DND-41 (cell line): ENCODE measurements around the gene C9orf50.
"Not testable (repeated sequence)": the region's sequence is repeated elsewhere in the genome, so short reads cannot be mapped to it uniquely, and the experiment has no call there.

Source experiments
- ATAC-seq: fragments of 200-7000 bp; cut with Tn5 transposase; 3 replicates; pipeline ENCODE4 v1.9.1; 2021; ENCODE audit warnings: low read depth; ENCODE audit not compliant: insufficient read depth
- DNase-seq: peaks from one replicate; pipeline ENCODE4 v3.0.0-alpha.2; 2020
- H2AFZ ChIP-seq: 2 replicates; pipeline ENCODE4 v1.6.0; 2012; ENCODE audit warnings: low read depth, low read length
- H3K27ac ChIP-seq: 2 replicates; pipeline ENCODE4 v1.5.1; 2012; ENCODE audit warnings: low read length, inconsistent platforms
- H3K27me3 ChIP-seq: fragments of 200-600 bp; sonication (generic); 2 replicates; pipeline ENCODE4 v1.6.0; 2012; ENCODE audit warnings: low read length, mild to moderate bottlenecking, inconsistent platforms; ENCODE audit not compliant: insufficient read depth, poor library complexity
- H3K36me3 ChIP-seq: 2 replicates; pipeline ENCODE4 v1.5.1; 2012; ENCODE audit warnings: low read length, inconsistent platforms; ENCODE audit not compliant: insufficient read depth
- H3K4me1 ChIP-seq: 2 replicates; pipeline ENCODE4 v1.5.1; 2012; ENCODE audit warnings: mild to moderate bottlenecking, low read length; ENCODE audit not compliant: insufficient read depth
- H3K4me2 ChIP-seq: 2 replicates; pipeline ENCODE4 v1.6.0; 2012; ENCODE audit warnings: mild to moderate bottlenecking, moderate library complexity, low read length, inconsistent platforms; ENCODE audit not compliant: insufficient read depth
- H3K4me3 ChIP-seq, 2 experiments: fragments of 200-600 bp in 1 of 2; shearing (Covaris generic) in 1 of 2; 2 replicates each; pipeline ENCODE4 v1.5.1; 2012 to 2016; ENCODE audit warnings: inconsistent platforms in 2 of 2, low read length in 2 of 2, mild to moderate bottlenecking in 2 of 2, low read depth in 1 of 2, moderate library complexity in 1 of 2
- H3K79me2 ChIP-seq: 2 replicates; pipeline ENCODE4 v1.6.0; 2012; ENCODE audit warnings: low read length, inconsistent platforms; ENCODE audit not compliant: insufficient read depth
- H3K9ac ChIP-seq: 2 replicates; pipeline ENCODE4 v1.6.0; 2012; ENCODE audit warnings: low read depth, mild to moderate bottlenecking, inconsistent platforms, low read length, moderate library complexity
- H3K9me3 ChIP-seq: 2 replicates; pipeline ENCODE4 v1.5.1; 2012; ENCODE audit warnings: low read length, moderate library complexity, mild to moderate bottlenecking, inconsistent platforms; ENCODE audit not compliant: insufficient read depth, severe bottlenecking
- H4K20me1 ChIP-seq: 2 replicates; pipeline ENCODE4 v1.6.0; 2012; ENCODE audit warnings: low read length; ENCODE audit not compliant: insufficient read depth
- EZH2 ChIP-seq: IDR thresholded peaks from 3 replicates; pipeline ENCODE4 v1.6.1; 2012; ENCODE audit warnings: borderline replicate concordance, low read depth, mild to moderate bottlenecking, moderate library complexity, low read length, inconsistent platforms; ENCODE audit not compliant: severe bottlenecking
- TF ChIP-seq, protein P1 (sequence below): IDR thresholded peaks from 2 replicates; pipeline ENCODE4 v1.5.1; 2012; ENCODE audit warnings: borderline replicate concordance, low read length, moderate library complexity, mild to moderate bottlenecking; ENCODE audit not compliant: poor library complexity, severe bottlenecking; ENCODE audit errors: extremely low read depth

C9orf50 gene

DNA sequence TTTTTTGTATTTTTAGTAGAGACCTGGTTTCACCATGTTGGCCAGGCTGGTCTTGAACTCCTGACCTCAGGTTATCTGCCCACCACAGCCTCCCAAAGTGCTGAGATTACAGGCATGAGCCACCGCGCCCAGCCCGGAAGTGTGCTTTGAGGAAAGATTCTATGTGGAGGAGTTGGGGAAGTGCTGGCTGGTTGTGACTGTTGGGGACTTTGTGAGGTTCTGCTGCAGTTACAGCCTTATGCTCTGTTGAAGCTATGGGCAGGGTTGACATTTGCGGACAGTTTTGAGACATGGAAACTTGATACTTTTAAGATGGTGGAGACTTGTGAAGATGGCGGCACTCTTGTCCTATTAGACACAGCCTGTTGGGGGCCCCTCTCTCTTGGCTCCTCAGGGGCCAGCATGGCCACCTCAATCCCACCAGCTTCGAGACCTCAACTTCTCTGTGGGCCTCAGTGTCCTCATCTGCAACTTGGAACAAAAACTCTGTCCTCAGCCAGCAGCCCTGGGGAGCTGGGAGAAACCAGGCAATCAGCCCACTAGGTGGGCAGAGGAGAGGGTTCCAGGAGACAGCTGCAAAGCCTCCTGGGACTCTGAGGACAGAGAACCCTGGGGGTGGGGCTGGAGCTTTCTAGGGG lies 24.9 kb downstream of the C9orf50 start:
- no peaks in the 10 kb centered on the region for H3K27me3 ChIP-seq
- H3K9me3 ChIP-seq, result no peaks in the 10 kb centered on the region
- H3K4me2 ChIP-seq, result no peak overlapping the region
- no peaks in the 10 kb centered on the region for H3K4me1 ChIP-seq
- no peak overlapping the region for H2AFZ ChIP-seq
- H3K79me2 ChIP-seq, result no peaks in the 10 kb centered on the region
- H3K27ac ChIP-seq, result no peak overlapping the region
- TF ChIP-seq, protein P1, sequence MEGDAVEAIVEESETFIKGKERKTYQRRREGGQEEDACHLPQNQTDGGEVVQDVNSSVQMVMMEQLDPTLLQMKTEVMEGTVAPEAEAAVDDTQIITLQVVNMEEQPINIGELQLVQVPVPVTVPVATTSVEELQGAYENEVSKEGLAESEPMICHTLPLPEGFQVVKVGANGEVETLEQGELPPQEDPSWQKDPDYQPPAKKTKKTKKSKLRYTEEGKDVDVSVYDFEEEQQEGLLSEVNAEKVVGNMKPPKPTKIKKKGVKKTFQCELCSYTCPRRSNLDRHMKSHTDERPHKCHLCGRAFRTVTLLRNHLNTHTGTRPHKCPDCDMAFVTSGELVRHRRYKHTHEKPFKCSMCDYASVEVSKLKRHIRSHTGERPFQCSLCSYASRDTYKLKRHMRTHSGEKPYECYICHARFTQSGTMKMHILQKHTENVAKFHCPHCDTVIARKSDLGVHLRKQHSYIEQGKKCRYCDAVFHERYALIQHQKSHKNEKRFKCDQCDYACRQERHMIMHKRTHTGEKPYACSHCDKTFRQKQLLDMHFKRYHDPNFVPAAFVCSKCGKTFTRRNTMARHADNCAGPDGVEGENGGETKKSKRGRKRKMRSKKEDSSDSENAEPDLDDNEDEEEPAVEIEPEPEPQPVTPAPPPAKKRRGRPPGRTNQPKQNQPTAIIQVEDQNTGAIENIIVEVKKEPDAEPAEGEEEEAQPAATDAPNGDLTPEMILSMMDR, result no peak
- no peak for TF ChIP-seq EZH2
- H4K20me1 ChIP-seq, result no peaks in the 10 kb centered on the region
- ATAC-seq (no peak), DNase-seq (no peak)
- H3K9ac ChIP-seq, result no peak overlapping the region
- no peak overlapping the region for H3K4me3 ChIP-seq
- no peaks in the 10 kb centered on the region for H3K36me3 ChIP-seq

DNA sequence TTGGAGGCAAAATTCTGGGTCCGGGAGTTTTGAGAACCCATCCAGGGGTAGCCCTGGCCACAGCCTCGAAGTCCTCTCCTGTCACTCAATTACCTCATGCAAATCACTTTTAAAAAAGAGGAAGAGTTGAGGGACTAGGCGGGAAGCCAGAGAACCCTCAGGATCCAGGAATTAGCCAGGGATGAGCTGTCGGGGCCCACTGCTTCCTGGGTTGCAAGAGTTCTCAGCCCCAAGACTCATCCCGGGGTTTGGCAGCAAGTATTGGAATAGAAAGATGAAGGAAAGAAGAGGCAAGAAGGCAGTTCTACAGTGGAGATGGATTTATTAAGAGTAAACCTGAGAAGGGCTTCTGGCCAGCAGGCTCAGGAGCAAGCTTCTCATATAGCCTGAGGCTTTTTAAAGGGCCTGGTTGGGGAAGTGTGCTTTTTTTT lies 25.6 kb downstream of the C9orf50 start:
- Histone ChIP-seq H3K27me3 (no peaks in the 10 kb centered on the region), H2AFZ (no peak overlapping the region), H3K27ac (no peak overlapping the region), H3K9ac (no peak overlapping the region), H4K20me1 (no peaks in the 10 kb centered on the region), H3K4me2 (no peak overlapping the region), H3K9me3 (no peaks in the 10 kb centered on the region), H3K4me3 (no peak overlapping the region), H3K79me2 (no peaks in the 10 kb centered on the region), H3K4me1 (no peaks in the 10 kb centered on the region), H3K36me3 (no peaks in the 10 kb centered on the region)
- no peak for ATAC-seq
- TF ChIP-seq, protein P1, result no peak
- no peak for TF ChIP-seq EZH2
- DNase-seq, result no peak

DNA sequence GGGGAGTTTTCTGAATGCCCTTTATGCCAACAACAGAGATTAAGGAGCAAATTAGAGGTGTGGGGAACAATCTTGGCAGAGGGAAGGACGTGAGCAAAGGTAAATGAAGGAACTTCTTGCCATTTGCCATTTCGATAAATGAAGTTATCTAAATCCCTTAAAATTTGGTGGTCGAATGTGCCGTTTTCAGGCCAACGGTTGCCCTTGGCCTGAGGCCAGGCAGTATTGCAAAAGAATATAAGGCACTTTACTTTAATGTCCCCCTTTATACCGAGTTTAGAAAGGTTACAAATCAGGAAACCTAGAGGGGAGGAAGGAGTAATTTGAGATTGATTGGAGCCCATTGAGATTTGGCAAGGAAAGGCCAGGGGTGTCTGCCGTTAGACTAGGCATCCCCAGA lies 26.3 kb downstream of the C9orf50 start:
- Histone ChIP-seq H3K4me2 (no peak overlapping the region), H3K27ac (no peak overlapping the region), H3K4me3 (no peak overlapping the region), H3K36me3 (no peaks in the 10 kb centered on the region), H2AFZ (no peak overlapping the region), H4K20me1 (no peaks in the 10 kb centered on the region), H3K9ac (no peak overlapping the region), H3K4me1 (no peaks in the 10 kb centered on the region), H3K79me2 (no peaks in the 10 kb centered on the region), H3K27me3 (no peaks in the 10 kb centered on the region), H3K9me3 (no peaks in the 10 kb centered on the region)
- TF ChIP-seq EZH2, result no peak
- TF ChIP-seq, protein P1, result no peak
- ATAC-seq (no peak), DNase-seq (no peak)

DNA sequence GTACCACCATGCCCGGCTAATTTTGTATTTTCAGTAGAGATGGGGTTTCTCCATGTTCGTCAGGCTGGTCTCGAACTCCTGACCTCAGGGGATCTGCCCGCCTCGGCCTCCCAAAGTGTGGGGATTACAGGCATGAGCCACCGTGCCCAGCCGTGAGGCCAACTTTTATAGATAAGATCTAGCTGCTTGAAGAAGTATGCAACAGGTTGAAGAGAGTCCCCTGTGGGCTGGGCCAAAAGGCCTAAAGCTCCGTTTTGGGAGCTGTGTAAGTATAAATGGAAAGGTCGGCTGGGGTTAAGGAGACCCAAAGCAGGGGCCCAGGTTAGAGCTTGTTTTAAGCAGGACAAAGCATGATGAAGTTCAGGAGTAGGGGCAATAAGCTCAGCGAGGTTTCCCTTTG lies 28.1 kb downstream of the C9orf50 start:
- not testable (repeated sequence) for H3K27ac ChIP-seq, H3K9me3 ChIP-seq, H3K27me3 ChIP-seq, DNase-seq, H3K4me1 ChIP-seq, H3K4me3 ChIP-seq, ATAC-seq, H3K36me3 ChIP-seq, H2AFZ ChIP-seq, H3K9ac ChIP-seq, H4K20me1 ChIP-seq, H3K4me2 ChIP-seq, H3K79me2 ChIP-seq
